Measurements from ENCODE around the gene EXOC6B. TPM values are rescaled to one million over a fixed set of nuclear protein-coding genes. Genes with fewer than 3 reads are reported as not detected.

Gene EXOC6B
- total and polyA plus RNA-seq, 9 of the 15 experiments (the other 6 are each of a cell fraction or from before 2014, with no cell fraction given), result 0.28 to 4.2 (median 2.0) TPM

DNA sequence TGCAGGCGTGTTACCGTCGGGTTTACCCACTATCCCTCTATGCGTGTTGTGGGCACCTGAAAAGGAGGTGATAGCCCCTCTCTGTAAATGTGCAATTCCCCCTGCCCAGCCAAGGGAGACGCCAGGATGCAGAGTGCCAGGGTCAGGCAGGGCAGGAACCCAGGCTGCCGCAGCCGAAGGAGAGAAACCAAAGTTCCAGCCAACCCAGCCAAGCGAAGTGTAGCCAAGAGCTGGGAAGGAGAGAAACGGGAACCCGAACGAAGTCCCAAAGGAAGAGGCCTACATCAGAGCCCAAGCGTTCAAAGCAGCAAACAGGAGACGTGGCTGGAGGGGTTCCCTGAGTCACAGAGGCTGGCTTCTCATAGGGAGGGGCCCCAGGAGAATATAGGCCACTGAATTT is 37.2 kb upstream of the EXOC6B start:
- WGBS (ENCODE audit: insufficient coverage, low coverage, missing lambda C conversion rate), result 11% methylated on average over 13 of the region's 13 CpGs
- in situ Hi-C loops (cut with MboI) (no loop called here), intact Hi-C loops (cut with micrococcal nuclease) (loop anchor here (5.0 kb wide), 1 partner anchor 46 kb away; no protein-coding TSS in a partner anchor)
- no peak overlapping the region for H3K9ac ChIP-seq (ENCODE audit: insufficient read depth in 1 of 2, low read depth in 2 of 2, low read length in 2 of 2)
- TF ChIP-seq ZFP36 (IDR thresholded peaks at IDR 0.05; ENCODE audit: low read depth, low read length, partially characterized antibody), result no peak
- TF ChIP-seq MYC (IDR thresholded peaks at IDR 0.05; ENCODE audit: low read depth, low read length), result no peak
- no peak for TF ChIP-seq MYC (CRISPR knock-in tag; IDR thresholded peaks at IDR 0.05; ENCODE audit: borderline replicate concordance, low read depth)
- TF ChIP-seq ZNF197 (CRISPR knock-in tag; IDR thresholded peaks at IDR 0.05; ENCODE audit: low read depth), result no peak
- TF ChIP-seq KAT2B (IDR thresholded peaks at IDR 0.05; ENCODE audit: low read depth, low read length), result no peak
- TF ChIP-seq ARID2 (IDR thresholded peaks at IDR 0.05), result no peak
- no peaks in the 10 kb centered on the region for H3K79me2 ChIP-seq (ENCODE audit: control insufficient read depth, insufficient read depth, low read length)
- no peak overlapping the region for H3K4me3 ChIP-seq
- no peaks in the 10 kb centered on the region for H4K20me1 ChIP-seq (replicated peaks; ENCODE audit: control insufficient read depth, insufficient read depth, low read length)
- no peaks in the 10 kb centered on the region for H3K36me3 ChIP-seq (ENCODE audit: control insufficient read depth, insufficient read depth, low read length)
- H3K27me3 ChIP-seq (ENCODE audit: control insufficient read depth in 2 of 2, insufficient read depth in 2 of 2, low read length in 2 of 2), result peaks cover 2 to 5% of the 10 kb centered on the region in 2 experiments; a peak in 1 of 5 replicates
- H3K27ac ChIP-seq (ENCODE audit: extremely low read depth, low read depth, low read length), result no peak overlapping the region
- H3K4me1 ChIP-seq (replicated peaks in 1 of 2; ENCODE audit: control insufficient read depth in 2 of 2, insufficient read depth in 2 of 2, low read length in 2 of 2), result peaks cover 3 to 8% of the 10 kb centered on the region in 2 experiments; a peak in 3 of 5 replicates
- CTCF ChIA-PET (ENCODE audit: low intra/inter-chr PET ratio), result interaction anchor here (0.7 to 2.0 kb wide), 4 partner anchors 34 to 1061 kb away, joined by 3 to 16 read pairs (median 4); no protein-coding TSS in a partner anchor
- H3K9me1 ChIP-seq (ENCODE audit: control insufficient read depth, insufficient read depth, low read length), result no peaks in the 10 kb centered on the region
- no TSS peak for BruUV-seq (replicated peaks)
- POLR2A ChIA-PET, result interaction anchor here (0.6 to 1.8 kb wide), 2 partner anchors 24 to 25 kb away, joined by 3 read pairs; no protein-coding TSS in a partner anchor
- FAIRE-seq, result no peak
- no peak overlapping the region for H2AFZ ChIP-seq (ENCODE audit: low read depth, low read length)
- no peak for DNase-seq (ENCODE audit: extremely low read depth in 1 of 4, low spot score in 3 of 4)
- ATAC-seq, result no peak
- no peaks in the 10 kb centered on the region for H3K9me3 ChIP-seq (replicated peaks; ENCODE audit: control insufficient read depth, insufficient read depth, low read depth, low read length)
- no peak overlapping the region for H3K4me2 ChIP-seq (ENCODE audit: insufficient read depth, low read length)

All from K562 (cell line).